IPS-NIHi11 (cell line): ENCODE data around the gene DIP2B.
"Not testable (repeated sequence)": the region's sequence is repeated elsewhere in the genome, so short reads cannot be mapped to it uniquely, and the experiment has no call there.

ENCODE experiments used
- DNase-seq: peaks from one replicate; pipeline ENCODE4 v3.0.0; 2012; ENCODE audit warnings: mixed read lengths, low spot score

The DIP2B gene

GRCh38 chr12:50519353-50519752 lies 14.6 kb downstream of the DIP2B start:
- no peak for DNase-seq

GRCh38 chr12:50520416-50521207 lies 15.8 kb downstream of the DIP2B start:
- DNase-seq = no peak

GRCh38 chr12:50521781-50522180 lies 17.0 kb downstream of the DIP2B start:
- not testable (repeated sequence) for DNase-seq

GRCh38 chr12:50523772-50524171 lies 19.0 kb downstream of the DIP2B start:
- DNase-seq = no peak

- no peak for DNase-seq
Measured at GRCh38 chr12:50524621-50525020, 19.8 kb downstream of the DIP2B start.

GRCh38 chr12:50525422-50525821 lies 20.6 kb downstream of the DIP2B start:
- no peak for DNase-seq

- DNase-seq = no peak
Measured at GRCh38 chr12:50527359-50527726, 22.6 kb downstream of the DIP2B start.

- DNase-seq = no peak
Measured at GRCh38 chr12:50528800-50529199, 24.0 kb downstream of the DIP2B start.

- DNase-seq = no peak
Measured at GRCh38 chr12:50529345-50529744, 24.6 kb downstream of the DIP2B start.

- DNase-seq = no peak
Measured at GRCh38 chr12:50530532-50530931, 25.7 kb downstream of the DIP2B start.

GRCh38 chr12:50533203-50533584 lies 28.4 kb downstream of the DIP2B start:
- DNase-seq = no peak

- DNase-seq = no peak
Measured at GRCh38 chr12:50533971-50534370, 29.2 kb downstream of the DIP2B start.

- no peak for DNase-seq
Measured at GRCh38 chr12:50536831-50537537, 32.2 kb downstream of the DIP2B start.

GRCh38 chr12:50537538-50537919 lies 32.7 kb downstream of the DIP2B start:
- no peak for DNase-seq

GRCh38 chr12:50538182-50538581 lies 33.4 kb downstream of the DIP2B start:
- no peak for DNase-seq

- no peak for DNase-seq
Measured at GRCh38 chr12:50541139-50541538, 36.4 kb downstream of the DIP2B start.

- DNase-seq = no peak
Measured at GRCh38 chr12:50542448-50542847, 37.7 kb downstream of the DIP2B start.

GRCh38 chr12:50543188-50543587 lies 38.4 kb downstream of the DIP2B start:
- not testable (repeated sequence) for DNase-seq

- DNase-seq = no peak
Measured at GRCh38 chr12:50545213-50545612, 40.4 kb downstream of the DIP2B start.

GRCh38 chr12:50545786-50546185 lies 41.0 kb downstream of the DIP2B start:
- DNase-seq = no peak

GRCh38 chr12:50546441-50547318 lies 41.9 kb downstream of the DIP2B start:
- DNase-seq = no peak

GRCh38 chr12:50547742-50548141 lies 43.0 kb downstream of the DIP2B start:
- no peak for DNase-seq

- DNase-seq = no peak
Measured at GRCh38 chr12:50549885-50550284, 45.1 kb downstream of the DIP2B start.
